Stimulated activated CD8-positive, alpha-beta memory T cell treated with anti-CD3 and anti-CD28 coated beads, Interleukin-15, amount 100 ng/mL, for 4 hours (primary cell): ENCODE data around the gene NME7.

ENCODE experiments used
- DNase-seq, 2 donors: peaks; one replicate each; pipeline ENCODE4 v3.0.0-alpha.2; 2020; ENCODE audit warnings: low read depth in 2 of 2

Gene NME7

DNA sequence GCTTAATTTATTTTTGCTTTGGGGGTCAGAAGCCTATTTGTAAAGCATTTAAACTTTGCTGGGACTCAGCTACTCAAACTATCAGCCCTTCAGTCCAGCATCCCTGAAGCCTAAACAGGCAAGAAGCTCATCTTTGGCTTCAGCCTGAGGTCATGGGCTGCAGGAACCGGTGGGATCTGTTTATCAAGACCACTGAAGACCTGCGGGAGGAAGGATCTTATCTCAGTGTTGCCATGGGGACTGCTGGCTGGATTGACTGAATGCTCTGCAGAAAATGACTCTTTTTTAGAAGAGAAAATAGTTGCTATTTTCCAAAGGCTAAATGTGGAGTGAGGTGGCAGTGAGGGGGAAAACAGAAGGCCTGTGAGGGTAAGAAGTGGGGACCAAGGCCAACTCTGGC, 281.7 kb downstream of the NME7 start:
- DNase-seq: no peak
